ENCODE measurements around the gene GNAL. TPM values are rescaled to one million over a fixed set of nuclear protein-coding genes. Genes with fewer than 3 reads are reported as not detected.

Gene GNAL
- total and polyA plus RNA-seq, 4 donors, result 0.15 to 0.92 (median 0.72) TPM

DNA sequence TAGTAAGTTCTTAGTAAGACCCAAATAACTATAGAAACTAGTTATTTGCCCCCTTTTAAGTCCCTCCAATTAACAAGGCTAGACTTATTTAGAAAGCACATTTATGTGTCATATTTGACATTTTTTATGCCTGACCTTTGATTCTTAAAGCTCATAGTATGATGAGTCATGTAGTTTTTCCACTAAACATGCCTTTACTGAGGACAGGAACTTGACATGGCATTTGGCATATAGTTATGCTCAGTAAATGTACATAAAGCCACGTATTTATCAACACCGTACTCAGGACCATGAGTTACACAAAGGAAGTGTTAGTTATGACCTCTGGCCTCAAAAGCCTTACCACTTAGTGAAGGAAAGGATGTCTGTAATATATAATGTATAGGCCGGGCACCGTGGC, 78.9 kb downstream of the GNAL start:
- WGBS, result 74% methylated on average over 4 of the region's 4 CpGs
- Histone ChIP-seq H3K36me3 (ENCODE audit: control insufficient read depth in 4 of 4, insufficient read depth in 3 of 4, low read depth in 1 of 4, low read length in 3 of 4) (no peaks in the 10 kb centered on the region), H3K27me3 (ENCODE audit: control insufficient read depth in 4 of 4, insufficient read depth in 4 of 4, low read length in 3 of 4) (peaks cover 0 to 2% (median 0%) of the 10 kb centered on the region in 4 donors), H3K27ac (ENCODE audit: low read depth in 1 of 2, low read length in 2 of 2) (no peak overlapping the region), H3K4me3 (ENCODE audit: low read depth in 1 of 3, low read length in 3 of 3) (no peak overlapping the region), H3K9me3 (ENCODE audit: control insufficient read depth in 4 of 4, low read length in 3 of 4) (no peaks in the 10 kb centered on the region), H3K9ac (ENCODE audit: low read depth in 1 of 2, low read length in 2 of 2) (no peak overlapping the region), H3K4me1 (ENCODE audit: control insufficient read depth in 4 of 4, insufficient read depth in 4 of 4, low read length in 3 of 4) (no peaks in the 10 kb centered on the region)
- DNase-seq (ENCODE audit: low spot score), result no peak
- TF ChIP-seq SP1 (IDR thresholded peaks at IDR 0.05), result no peak
- no peak for TF ChIP-seq TAF1 (conservative IDR thresholded peaks at IDR 0.05)
- TF ChIP-seq, protein P1, sequence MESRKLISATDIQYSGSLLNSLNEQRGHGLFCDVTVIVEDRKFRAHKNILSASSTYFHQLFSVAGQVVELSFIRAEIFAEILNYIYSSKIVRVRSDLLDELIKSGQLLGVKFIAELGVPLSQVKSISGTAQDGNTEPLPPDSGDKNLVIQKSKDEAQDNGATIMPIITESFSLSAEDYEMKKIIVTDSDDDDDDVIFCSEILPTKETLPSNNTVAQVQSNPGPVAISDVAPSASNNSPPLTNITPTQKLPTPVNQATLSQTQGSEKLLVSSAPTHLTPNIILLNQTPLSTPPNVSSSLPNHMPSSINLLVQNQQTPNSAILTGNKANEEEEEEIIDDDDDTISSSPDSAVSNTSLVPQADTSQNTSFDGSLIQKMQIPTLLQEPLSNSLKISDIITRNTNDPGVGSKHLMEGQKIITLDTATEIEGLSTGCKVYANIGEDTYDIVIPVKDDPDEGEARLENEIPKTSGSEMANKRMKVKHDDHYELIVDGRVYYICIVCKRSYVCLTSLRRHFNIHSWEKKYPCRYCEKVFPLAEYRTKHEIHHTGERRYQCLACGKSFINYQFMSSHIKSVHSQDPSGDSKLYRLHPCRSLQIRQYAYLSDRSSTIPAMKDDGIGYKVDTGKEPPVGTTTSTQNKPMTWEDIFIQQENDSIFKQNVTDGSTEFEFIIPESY (IDR thresholded peaks at IDR 0.05), result no peak
- TF ChIP-seq YY1 (IDR thresholded peaks at IDR 0.05), result no peak
- TF ChIP-seq, protein P2, sequence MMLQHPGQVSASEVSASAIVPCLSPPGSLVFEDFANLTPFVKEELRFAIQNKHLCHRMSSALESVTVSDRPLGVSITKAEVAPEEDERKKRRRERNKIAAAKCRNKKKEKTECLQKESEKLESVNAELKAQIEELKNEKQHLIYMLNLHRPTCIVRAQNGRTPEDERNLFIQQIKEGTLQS (IDR thresholded peaks at IDR 0.05), result no peak
- TF ChIP-seq FOXA2 (IDR thresholded peaks at IDR 0.05), result no peak
- no peak for TF ChIP-seq NR2F2 (IDR thresholded peaks at IDR 0.05)
- TF ChIP-seq HNF4G (IDR thresholded peaks at IDR 0.05), result no peak
- TF ChIP-seq, protein P3, sequence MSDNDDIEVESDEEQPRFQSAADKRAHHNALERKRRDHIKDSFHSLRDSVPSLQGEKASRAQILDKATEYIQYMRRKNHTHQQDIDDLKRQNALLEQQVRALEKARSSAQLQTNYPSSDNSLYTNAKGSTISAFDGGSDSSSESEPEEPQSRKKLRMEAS (IDR thresholded peaks at IDR 0.05), result no peak
- no peak for TF ChIP-seq RXRA (IDR thresholded peaks at IDR 0.05)
- TF ChIP-seq HNF4A (conservative IDR thresholded peaks at IDR 0.05), result no peak
- TF ChIP-seq JUND (IDR thresholded peaks at IDR 0.05), result no peak
- no peak for TF ChIP-seq GABPA (IDR thresholded peaks at IDR 0.05 in 1 of 2, conservative IDR thresholded peaks at IDR 0.05 in 1 of 2)
- no peak for TF ChIP-seq EGR1 (IDR thresholded peaks at IDR 0.05; ENCODE audit: low read depth in 2 of 2)
- TF ChIP-seq RAD21 (IDR thresholded peaks at IDR 0.05), result no peak

DNA sequence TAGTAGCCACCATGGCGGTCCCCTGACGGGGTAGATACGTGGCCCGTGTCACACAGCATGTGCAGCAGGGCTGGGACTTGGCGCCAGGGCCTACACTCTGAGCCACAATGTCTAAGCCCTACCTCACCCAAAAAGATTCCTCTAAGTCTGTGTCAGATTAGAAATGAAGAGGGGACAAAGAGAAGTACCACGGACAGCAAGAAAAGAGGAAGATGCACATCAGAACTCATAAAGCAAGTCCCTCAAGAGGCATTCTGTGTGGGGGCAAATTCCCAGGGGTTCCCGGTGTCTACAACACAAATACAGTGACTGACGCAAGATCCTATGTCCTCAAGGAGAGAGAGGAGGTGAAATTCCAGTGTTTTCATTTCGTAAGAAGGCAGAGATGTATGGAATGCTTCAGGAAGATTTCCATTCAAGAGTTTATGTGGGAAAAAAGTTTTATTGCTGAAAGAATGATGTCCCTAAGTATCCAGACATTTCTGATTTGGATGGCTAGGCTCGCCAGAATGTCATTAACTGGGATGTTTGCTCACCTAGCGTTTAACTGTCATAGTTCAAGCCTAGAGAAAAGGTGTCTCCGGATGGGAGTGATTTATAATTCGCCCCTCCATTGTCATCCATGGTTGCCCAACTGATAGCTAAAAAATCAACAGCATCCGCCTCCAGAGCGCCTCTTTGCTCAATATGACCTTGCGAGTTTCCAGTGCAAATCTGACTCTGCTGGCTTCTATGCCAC, 86.5 kb downstream of the GNAL start:
- TF ChIP-seq, protein P4, sequence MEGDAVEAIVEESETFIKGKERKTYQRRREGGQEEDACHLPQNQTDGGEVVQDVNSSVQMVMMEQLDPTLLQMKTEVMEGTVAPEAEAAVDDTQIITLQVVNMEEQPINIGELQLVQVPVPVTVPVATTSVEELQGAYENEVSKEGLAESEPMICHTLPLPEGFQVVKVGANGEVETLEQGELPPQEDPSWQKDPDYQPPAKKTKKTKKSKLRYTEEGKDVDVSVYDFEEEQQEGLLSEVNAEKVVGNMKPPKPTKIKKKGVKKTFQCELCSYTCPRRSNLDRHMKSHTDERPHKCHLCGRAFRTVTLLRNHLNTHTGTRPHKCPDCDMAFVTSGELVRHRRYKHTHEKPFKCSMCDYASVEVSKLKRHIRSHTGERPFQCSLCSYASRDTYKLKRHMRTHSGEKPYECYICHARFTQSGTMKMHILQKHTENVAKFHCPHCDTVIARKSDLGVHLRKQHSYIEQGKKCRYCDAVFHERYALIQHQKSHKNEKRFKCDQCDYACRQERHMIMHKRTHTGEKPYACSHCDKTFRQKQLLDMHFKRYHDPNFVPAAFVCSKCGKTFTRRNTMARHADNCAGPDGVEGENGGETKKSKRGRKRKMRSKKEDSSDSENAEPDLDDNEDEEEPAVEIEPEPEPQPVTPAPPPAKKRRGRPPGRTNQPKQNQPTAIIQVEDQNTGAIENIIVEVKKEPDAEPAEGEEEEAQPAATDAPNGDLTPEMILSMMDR (IDR thresholded peaks at IDR 0.05; ENCODE audit: low read depth, low read length, missing input control), result no peak
- TF ChIP-seq, protein P2 (IDR thresholded peaks at IDR 0.05), result no peak
- TF ChIP-seq, protein P5, sequence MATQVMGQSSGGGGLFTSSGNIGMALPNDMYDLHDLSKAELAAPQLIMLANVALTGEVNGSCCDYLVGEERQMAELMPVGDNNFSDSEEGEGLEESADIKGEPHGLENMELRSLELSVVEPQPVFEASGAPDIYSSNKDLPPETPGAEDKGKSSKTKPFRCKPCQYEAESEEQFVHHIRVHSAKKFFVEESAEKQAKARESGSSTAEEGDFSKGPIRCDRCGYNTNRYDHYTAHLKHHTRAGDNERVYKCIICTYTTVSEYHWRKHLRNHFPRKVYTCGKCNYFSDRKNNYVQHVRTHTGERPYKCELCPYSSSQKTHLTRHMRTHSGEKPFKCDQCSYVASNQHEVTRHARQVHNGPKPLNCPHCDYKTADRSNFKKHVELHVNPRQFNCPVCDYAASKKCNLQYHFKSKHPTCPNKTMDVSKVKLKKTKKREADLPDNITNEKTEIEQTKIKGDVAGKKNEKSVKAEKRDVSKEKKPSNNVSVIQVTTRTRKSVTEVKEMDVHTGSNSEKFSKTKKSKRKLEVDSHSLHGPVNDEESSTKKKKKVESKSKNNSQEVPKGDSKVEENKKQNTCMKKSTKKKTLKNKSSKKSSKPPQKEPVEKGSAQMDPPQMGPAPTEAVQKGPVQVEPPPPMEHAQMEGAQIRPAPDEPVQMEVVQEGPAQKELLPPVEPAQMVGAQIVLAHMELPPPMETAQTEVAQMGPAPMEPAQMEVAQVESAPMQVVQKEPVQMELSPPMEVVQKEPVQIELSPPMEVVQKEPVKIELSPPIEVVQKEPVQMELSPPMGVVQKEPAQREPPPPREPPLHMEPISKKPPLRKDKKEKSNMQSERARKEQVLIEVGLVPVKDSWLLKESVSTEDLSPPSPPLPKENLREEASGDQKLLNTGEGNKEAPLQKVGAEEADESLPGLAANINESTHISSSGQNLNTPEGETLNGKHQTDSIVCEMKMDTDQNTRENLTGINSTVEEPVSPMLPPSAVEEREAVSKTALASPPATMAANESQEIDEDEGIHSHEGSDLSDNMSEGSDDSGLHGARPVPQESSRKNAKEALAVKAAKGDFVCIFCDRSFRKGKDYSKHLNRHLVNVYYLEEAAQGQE (IDR thresholded peaks at IDR 0.05), result no peak
- TF ChIP-seq NR2F2 (IDR thresholded peaks at IDR 0.05) (no peak), TAF1 (conservative IDR thresholded peaks at IDR 0.05) (no peak), EGR1 (IDR thresholded peaks at IDR 0.05; ENCODE audit: low read depth in 2 of 2) (no peak), RAD21 (IDR thresholded peaks at IDR 0.05) (no peak), JUND (IDR thresholded peaks at IDR 0.05) (no peak), SP1 (IDR thresholded peaks at IDR 0.05) (no peak), FOXA1 (IDR thresholded peaks at IDR 0.05) (no peak), HNF4G (IDR thresholded peaks at IDR 0.05) (no peak)
- TF ChIP-seq, protein P1 (IDR thresholded peaks at IDR 0.05), result no peak
- TF ChIP-seq, protein P3 (IDR thresholded peaks at IDR 0.05), result no peak
- H3K9ac ChIP-seq (ENCODE audit: low read depth in 1 of 2, low read length in 2 of 2), result no peak overlapping the region
- no peak for DNase-seq (ENCODE audit: low spot score)
- H3K4me3 ChIP-seq (ENCODE audit: low read depth in 1 of 3, low read length in 3 of 3), result no peak overlapping the region
- no peaks in the 10 kb centered on the region for H3K9me3 ChIP-seq (ENCODE audit: control insufficient read depth in 4 of 4, low read length in 3 of 4)
- H3K27ac ChIP-seq (ENCODE audit: low read depth in 1 of 2, low read length in 2 of 2), result no peak overlapping the region
- H3K4me1 ChIP-seq (ENCODE audit: control insufficient read depth in 4 of 4, insufficient read depth in 4 of 4, low read length in 3 of 4), result no peaks in the 10 kb centered on the region
- peaks cover 0 to 2% (median 0%) of the 10 kb centered on the region in 4 donors for H3K27me3 ChIP-seq (ENCODE audit: control insufficient read depth in 4 of 4, insufficient read depth in 4 of 4, low read length in 3 of 4)
- WGBS, result 85% methylated on average over 16 of the region's 16 CpGs
- H3K36me3 ChIP-seq (ENCODE audit: control insufficient read depth in 4 of 4, insufficient read depth in 3 of 4, low read depth in 1 of 4, low read length in 3 of 4), result no peaks in the 10 kb centered on the region

All from liver (tissue), 9 donors.